HCT116 (cell line): ENCODE data around the gene INSRR. TPM values are rescaled to one million over a fixed set of nuclear protein-coding genes. Genes with fewer than 3 reads are reported as not detected.

Experiments used
- ATAC-seq: fragments of 200-7000 bp; cut with Tn5 transposase; 2 replicates; pipeline ENCODE4 v1.9.1; 2020; ENCODE audit warnings: mild to moderate bottlenecking, moderate library complexity
- BruUV-seq: library from RNA; stranded (reverse); fragments of 400-500 nt; replicated peaks from 2 replicates; lab custom pipeline; 2021; lab: Mats Ljungman, UMichigan
- CTCF ChIA-PET: fragments of 300-600 bp; sonication (Branson Sonifier 250); formaldehyde crosslinking; loops from one replicate; lab custom pipeline; 2021; ENCODE audit warnings: antibody characterized with exemption; lab: Charles Lee
- POLR2A ChIA-PET: fragments of 300-600, 350-600 bp; sonication (Branson Sonifier 250); formaldehyde crosslinking; loops from one replicate; lab custom pipeline; 2021; ENCODE audit warnings: antibody characterized with exemption; lab: Charles Lee
- RAD21 ChIA-PET, 2 experiments: fragments of 300-600 bp; sonication (Branson Sonifier 250); formaldehyde crosslinking; loops; one replicate each; lab custom pipeline; 2023; ENCODE audit warnings: low total read pairs in 2 of 2; ENCODE audit not compliant: uncharacterized antibody in 2 of 2, unreplicated experiment in 2 of 2, low non-redundant PET in 1 of 2; lab: Charles Lee
- DNase-seq: peaks from one replicate; pipeline ENCODE4 v3.0.0-alpha.2; 2010; ENCODE audit warnings: low read depth, low spot score
- H2AFZ ChIP-seq: fragments of 200-600 bp; shearing (Covaris generic), sonication (generic); 2 replicates; pipeline ENCODE4 v1.6.1; 2017; ENCODE audit warnings: low read depth, mixed run types, mixed read lengths, antibody characterized with exemption, low read length; ENCODE audit not compliant: poor library complexity, severe bottlenecking
- H3K27ac ChIP-seq: 2 replicates; pipeline ENCODE4 v1.5.1; 2012; ENCODE audit warnings: low read depth, low read length
- H3K27me3 ChIP-seq: fragments of 200-600 bp; sonication (generic); 2 replicates; pipeline ENCODE4 v1.6.1; 2016; ENCODE audit warnings: mixed run types, low read length, mixed read lengths; ENCODE audit not compliant: insufficient read depth
- H3K36me3 ChIP-seq, 2 experiments: fragments of 200-500 bp in 1 of 2; fragments of 200-600 bp in 1 of 2; sonication (Bioruptor generic) in 1 of 2; sonication (generic) in 1 of 2; 2 replicates each; pipeline versions ENCODE4 v1.5.1 to v1.6.1; 2014 to 2016; ENCODE audit warnings: low read length in 2 of 2, inconsistent platforms in 1 of 2, mixed read lengths in 1 of 2, mixed run types in 1 of 2; ENCODE audit not compliant: insufficient read depth in 2 of 2, control insufficient read depth in 1 of 2
- H3K4me1 ChIP-seq, 2 experiments: fragments of 200-600 bp in 1 of 2; sonication (generic) in 1 of 2; 2 replicates each; pipeline versions ENCODE4 v1.5.1 to v1.6.1; 2012 to 2017; ENCODE audit warnings: low read length in 2 of 2, inconsistent platforms in 1 of 2, mild to moderate bottlenecking in 1 of 2, mixed read lengths in 1 of 2, mixed run types in 1 of 2, moderate library complexity in 1 of 2; ENCODE audit not compliant: insufficient read depth in 2 of 2, control insufficient read depth in 1 of 2
- H3K4me2 ChIP-seq: fragments of 200-600 bp; sonication (generic); 2 replicates; pipeline ENCODE4 v1.6.1; 2017; ENCODE audit warnings: mixed run types, low read length, mixed read lengths
- H3K4me3 ChIP-seq, 2 experiments: fragments of 200-600 bp in 1 of 2; sonication (generic) in 1 of 2; replicated peaks in 1 of 2; 2 replicates each; pipeline ENCODE4 v1.5.1; 2011 to 2016; ENCODE audit warnings: low read length in 2 of 2, control low read depth in 1 of 2, low read depth in 1 of 2, mild to moderate bottlenecking in 1 of 2, mixed read lengths in 1 of 2, mixed run types in 1 of 2
- H3K79me2 ChIP-seq: fragments of 200-600 bp; sonication (generic); 2 replicates; pipeline ENCODE4 v1.6.1; 2017; ENCODE audit warnings: mild to moderate bottlenecking, mixed run types, low read length, moderate library complexity, mixed read lengths; ENCODE audit not compliant: insufficient read depth
- H3K9ac ChIP-seq: fragments of 200-600 bp; sonication (generic); 2 replicates; pipeline ENCODE4 v1.6.1; 2016; ENCODE audit warnings: low read length, mixed read lengths
- H3K9me2 ChIP-seq: fragments of 200-600 bp; sonication (generic), shearing (Covaris generic); 2 replicates; pipeline ENCODE4 v1.6.1; 2017; ENCODE audit warnings: mixed run types, mild to moderate bottlenecking, moderate library complexity; ENCODE audit not compliant: insufficient read depth
- H3K9me3 ChIP-seq, 2 experiments: fragments of 200-500 bp in 1 of 2; fragments of 200-600 bp in 1 of 2; sonication (Bioruptor generic) in 1 of 2; sonication (generic) in 1 of 2; 2 replicates each; pipeline ENCODE4 v1.6.1; 2014 to 2017; ENCODE audit warnings: low read length in 2 of 2, mixed read lengths in 2 of 2, inconsistent platforms in 1 of 2, low read depth in 1 of 2, mild to moderate bottlenecking in 1 of 2, mixed run types in 1 of 2, moderate library complexity in 1 of 2; ENCODE audit not compliant: control insufficient read depth in 1 of 2, insufficient read depth in 1 of 2
- H4K20me1 ChIP-seq: fragments of 200-600 bp; sonication (generic), shearing (Covaris generic); 2 replicates; pipeline ENCODE4 v1.6.1; 2017; ENCODE audit warnings: mixed run types, mild to moderate bottlenecking, moderate library complexity; ENCODE audit not compliant: insufficient read depth
- CEBPB ChIP-seq: IDR thresholded peaks from 2 replicates; pipeline ENCODE4 v1.6.1; 2012; ENCODE audit warnings: low read depth
- EGR1 ChIP-seq: IDR thresholded peaks from 2 replicates; pipeline ENCODE4 v1.6.1; 2012; ENCODE audit warnings: low read depth
- ELF1 ChIP-seq: IDR thresholded peaks from 2 replicates; pipeline ENCODE4 v1.6.1; 2012; ENCODE audit warnings: low read depth, borderline replicate concordance
- EZH2phosphoT487 ChIP-seq: fragments of 200-600 bp; IDR thresholded peaks from 2 replicates; pipeline ENCODE4 v1.6.1; 2018; ENCODE audit warnings: antibody characterized with exemption, borderline replicate concordance
- POLR2A ChIP-seq: IDR thresholded peaks from 2 replicates; pipeline ENCODE4 v1.7.0; 2011; ENCODE audit warnings: borderline replicate concordance; ENCODE audit not compliant: insufficient read depth, insufficient read length; ENCODE audit errors: extremely low read depth
- POLR2AphosphoS5 ChIP-seq: IDR thresholded peaks from 2 replicates; pipeline ENCODE4 v1.6.1; 2011; ENCODE audit warnings: mild to moderate bottlenecking, low read depth, low read length, moderate library complexity
- SIN3A ChIP-seq: IDR thresholded peaks from 2 replicates; pipeline ENCODE4 v1.6.1; 2012; ENCODE audit warnings: low read depth
- SP1 ChIP-seq: IDR thresholded peaks from 2 replicates; pipeline ENCODE4 v1.6.1; 2012; ENCODE audit warnings: low read depth
- ZNF274 ChIP-seq: fragments of 200-500 bp; sonication (Bioruptor generic); IDR thresholded peaks from 2 replicates; pipeline ENCODE4 v1.6.1; 2014; ENCODE audit warnings: mild to moderate bottlenecking, low read depth, low read length, inconsistent platforms
- intact Hi-C: fragments of 100-400 bp; cut with micrococcal nuclease; formaldehyde crosslinking; loops from 2 replicates; pipeline ENCODE4 v1.10.0; 2022
- total RNA-seq: library from RNA; stranded (reverse); gene quantifications from one replicate; pipeline ENCODE4 v1.2.1, GENCODE V29; 2021; ENCODE audit not compliant: unreplicated experiment
- TF ChIP-seq, protein P1 (sequence below): IDR thresholded peaks from 2 replicates; pipeline ENCODE4 v1.6.1; 2012
- TF ChIP-seq, protein P2 (sequence below), 3 experiments: fragments of 200-600 bp in 1 of 3; sonication (generic) in 1 of 3; IDR thresholded peaks in 2 of 3; conservative IDR thresholded peaks in 1 of 3; 2 replicates each; pipeline ENCODE4 v1.5.1; 2012 to 2017; ENCODE audit warnings: low read depth in 2 of 3, low read length in 2 of 3, antibody characterized with exemption in 1 of 3, borderline replicate concordance in 1 of 3, control low read depth in 1 of 3, mild to moderate bottlenecking in 1 of 3, mixed read lengths in 1 of 3, mixed run types in 1 of 3, moderate library complexity in 1 of 3; ENCODE audit not compliant: insufficient read depth in 1 of 3
- TF ChIP-seq, protein P3 (sequence below): IDR thresholded peaks from 2 replicates; pipeline ENCODE4 v1.6.1; 2012; ENCODE audit warnings: low read depth
- TF ChIP-seq, protein P4 (sequence below): IDR thresholded peaks from 2 replicates; pipeline ENCODE4 v1.6.1; 2012

Gene INSRR
- total RNA-seq, 1 experiment from 2014 or later = not detected

DNA sequence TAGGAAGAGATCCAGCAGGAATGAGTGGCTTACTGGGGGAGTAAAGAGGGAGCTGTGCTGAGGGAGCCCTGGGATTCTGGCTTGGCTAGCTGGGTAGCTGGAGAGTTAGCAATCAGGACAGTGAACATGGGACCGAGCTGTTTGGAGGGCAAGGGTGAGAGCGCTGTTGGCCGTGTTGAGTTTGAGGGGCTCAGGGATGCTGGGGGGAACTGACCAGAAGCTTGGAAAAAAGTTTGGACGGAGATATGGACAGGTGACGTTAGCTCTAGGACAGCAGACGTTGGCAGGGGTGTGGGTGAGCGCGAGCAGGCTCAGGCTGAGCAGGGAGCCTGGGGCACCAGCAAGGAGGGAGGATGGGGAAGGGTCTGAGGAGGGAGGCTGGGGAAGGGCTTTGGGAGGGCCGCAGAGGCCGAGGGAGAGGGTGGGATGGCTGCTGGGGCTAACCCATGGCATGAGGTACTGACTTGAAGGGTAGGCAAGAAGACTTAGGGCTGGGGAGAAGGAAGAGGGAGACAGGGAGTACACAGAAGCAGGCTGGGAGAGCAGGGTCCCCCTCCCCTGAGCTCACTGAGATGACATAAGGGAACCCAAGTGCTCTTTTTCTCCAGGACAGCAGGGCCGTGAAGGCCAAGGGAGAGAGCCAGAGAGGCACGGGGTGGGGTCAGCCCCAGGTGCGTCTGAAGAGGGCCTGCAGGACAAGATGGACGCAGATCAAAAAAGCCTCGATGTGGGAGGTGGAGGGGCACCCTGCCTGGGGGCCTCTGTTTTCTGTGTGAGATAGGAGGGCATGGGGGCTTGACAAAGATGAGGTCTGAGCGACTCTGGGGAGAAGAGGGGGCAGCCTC, 50.5 kb downstream of the INSRR start:
- DNase-seq = no peak
- Histone ChIP-seq H3K36me3 (no peaks in the 10 kb centered on the region), H2AFZ (no peak overlapping the region), H3K27me3 (no peaks in the 10 kb centered on the region), H3K4me1 (peaks cover 5 to 10% of the 10 kb centered on the region in 2 experiments; a peak in 3 of 4 replicates), H3K27ac (no peak overlapping the region), H3K4me3 (no peak overlapping the region), H4K20me1 (no peaks in the 10 kb centered on the region), H3K9me2 (no peaks in the 10 kb centered on the region), H3K9ac (no peak overlapping the region), H3K4me2 (no peak overlapping the region), H3K9me3 (no peaks in the 10 kb centered on the region), H3K79me2 (no peaks in the 10 kb centered on the region)
- ChIA-PET POLR2A (no interaction called here), RAD21 (interaction anchor here in 1 of 2 experiments (0.6 kb wide), 1 partner anchor 9 kb away, joined by 3 read pairs; no protein-coding TSS in a partner anchor), CTCF (no interaction called here)
- BruUV-seq = no TSS peak
- intact Hi-C loops = no loop called here
- TF ChIP-seq CEBPB = no peak
- TF ChIP-seq, protein P1, sequence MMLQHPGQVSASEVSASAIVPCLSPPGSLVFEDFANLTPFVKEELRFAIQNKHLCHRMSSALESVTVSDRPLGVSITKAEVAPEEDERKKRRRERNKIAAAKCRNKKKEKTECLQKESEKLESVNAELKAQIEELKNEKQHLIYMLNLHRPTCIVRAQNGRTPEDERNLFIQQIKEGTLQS = no peak
- TF ChIP-seq, protein P2, sequence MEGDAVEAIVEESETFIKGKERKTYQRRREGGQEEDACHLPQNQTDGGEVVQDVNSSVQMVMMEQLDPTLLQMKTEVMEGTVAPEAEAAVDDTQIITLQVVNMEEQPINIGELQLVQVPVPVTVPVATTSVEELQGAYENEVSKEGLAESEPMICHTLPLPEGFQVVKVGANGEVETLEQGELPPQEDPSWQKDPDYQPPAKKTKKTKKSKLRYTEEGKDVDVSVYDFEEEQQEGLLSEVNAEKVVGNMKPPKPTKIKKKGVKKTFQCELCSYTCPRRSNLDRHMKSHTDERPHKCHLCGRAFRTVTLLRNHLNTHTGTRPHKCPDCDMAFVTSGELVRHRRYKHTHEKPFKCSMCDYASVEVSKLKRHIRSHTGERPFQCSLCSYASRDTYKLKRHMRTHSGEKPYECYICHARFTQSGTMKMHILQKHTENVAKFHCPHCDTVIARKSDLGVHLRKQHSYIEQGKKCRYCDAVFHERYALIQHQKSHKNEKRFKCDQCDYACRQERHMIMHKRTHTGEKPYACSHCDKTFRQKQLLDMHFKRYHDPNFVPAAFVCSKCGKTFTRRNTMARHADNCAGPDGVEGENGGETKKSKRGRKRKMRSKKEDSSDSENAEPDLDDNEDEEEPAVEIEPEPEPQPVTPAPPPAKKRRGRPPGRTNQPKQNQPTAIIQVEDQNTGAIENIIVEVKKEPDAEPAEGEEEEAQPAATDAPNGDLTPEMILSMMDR (IDR thresholded peaks at IDR 0.05 in 2 of 3, conservative IDR thresholded peaks at IDR 0.05 in 1 of 3; ENCODE audit: borderline replicate concordance in 1 of 3, insufficient read depth in 1 of 3, low read depth in 2 of 3, low read length in 2 of 3) = no peak
- ATAC-seq = no peak

DNA sequence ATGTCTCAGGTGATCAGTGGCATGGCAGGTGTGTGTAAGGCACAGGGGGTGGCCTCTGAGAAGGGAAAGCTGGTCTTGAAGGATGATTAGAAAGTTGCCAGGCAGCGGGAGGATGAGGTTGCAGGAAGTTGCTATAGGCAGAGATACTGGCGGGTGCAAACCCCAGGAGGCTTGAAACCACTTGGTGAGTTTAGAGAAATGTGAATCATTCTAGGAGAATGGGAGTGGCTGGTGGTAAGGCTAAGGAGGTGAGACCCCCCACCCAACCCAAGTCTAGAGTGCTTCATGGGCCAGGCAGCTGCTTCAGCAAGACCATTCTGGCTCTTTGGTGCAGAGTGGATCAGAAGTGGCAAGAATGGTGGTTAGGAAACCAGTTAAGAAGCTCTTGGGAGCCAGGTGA, 51.3 kb downstream of the INSRR start:
- RAD21 ChIA-PET = no interaction called here
- POLR2A ChIA-PET = no interaction called here
- no peaks in the 10 kb centered on the region for H3K9me3 ChIP-seq
- ATAC-seq (no peak), DNase-seq (no peak)
- H3K4me2 ChIP-seq = no peak overlapping the region
- no peaks in the 10 kb centered on the region for H3K27me3 ChIP-seq
- no TSS peak for BruUV-seq
- H3K36me3 ChIP-seq = no peaks in the 10 kb centered on the region
- no peaks in the 10 kb centered on the region for H3K79me2 ChIP-seq
- H3K4me1 ChIP-seq = peaks cover 0 to 2% of the 10 kb centered on the region in 2 experiments; a peak in 1 of 4 replicates
- no peaks in the 10 kb centered on the region for H4K20me1 ChIP-seq
- no peak overlapping the region for H3K9ac ChIP-seq
- H3K9me2 ChIP-seq = no peaks in the 10 kb centered on the region
- intact Hi-C loops = no loop called here
- CTCF ChIA-PET = no interaction called here
- H3K27ac ChIP-seq = no peak overlapping the region
- no peak overlapping the region for H2AFZ ChIP-seq
- H3K4me3 ChIP-seq = no peak overlapping the region
- TF ChIP-seq EGR1 = no peak
- TF ChIP-seq SP1 = no peak
- TF ChIP-seq, protein P1 = no peak
- no peak for TF ChIP-seq POLR2A
- TF ChIP-seq, protein P3, sequence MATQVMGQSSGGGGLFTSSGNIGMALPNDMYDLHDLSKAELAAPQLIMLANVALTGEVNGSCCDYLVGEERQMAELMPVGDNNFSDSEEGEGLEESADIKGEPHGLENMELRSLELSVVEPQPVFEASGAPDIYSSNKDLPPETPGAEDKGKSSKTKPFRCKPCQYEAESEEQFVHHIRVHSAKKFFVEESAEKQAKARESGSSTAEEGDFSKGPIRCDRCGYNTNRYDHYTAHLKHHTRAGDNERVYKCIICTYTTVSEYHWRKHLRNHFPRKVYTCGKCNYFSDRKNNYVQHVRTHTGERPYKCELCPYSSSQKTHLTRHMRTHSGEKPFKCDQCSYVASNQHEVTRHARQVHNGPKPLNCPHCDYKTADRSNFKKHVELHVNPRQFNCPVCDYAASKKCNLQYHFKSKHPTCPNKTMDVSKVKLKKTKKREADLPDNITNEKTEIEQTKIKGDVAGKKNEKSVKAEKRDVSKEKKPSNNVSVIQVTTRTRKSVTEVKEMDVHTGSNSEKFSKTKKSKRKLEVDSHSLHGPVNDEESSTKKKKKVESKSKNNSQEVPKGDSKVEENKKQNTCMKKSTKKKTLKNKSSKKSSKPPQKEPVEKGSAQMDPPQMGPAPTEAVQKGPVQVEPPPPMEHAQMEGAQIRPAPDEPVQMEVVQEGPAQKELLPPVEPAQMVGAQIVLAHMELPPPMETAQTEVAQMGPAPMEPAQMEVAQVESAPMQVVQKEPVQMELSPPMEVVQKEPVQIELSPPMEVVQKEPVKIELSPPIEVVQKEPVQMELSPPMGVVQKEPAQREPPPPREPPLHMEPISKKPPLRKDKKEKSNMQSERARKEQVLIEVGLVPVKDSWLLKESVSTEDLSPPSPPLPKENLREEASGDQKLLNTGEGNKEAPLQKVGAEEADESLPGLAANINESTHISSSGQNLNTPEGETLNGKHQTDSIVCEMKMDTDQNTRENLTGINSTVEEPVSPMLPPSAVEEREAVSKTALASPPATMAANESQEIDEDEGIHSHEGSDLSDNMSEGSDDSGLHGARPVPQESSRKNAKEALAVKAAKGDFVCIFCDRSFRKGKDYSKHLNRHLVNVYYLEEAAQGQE = no peak
- TF ChIP-seq POLR2AphosphoS5 = no peak
- TF ChIP-seq ELF1 = no peak
- no peak for TF ChIP-seq SIN3A
- no peak for TF ChIP-seq ZNF274
- no peak for TF ChIP-seq EZH2phosphoT487
- TF ChIP-seq, protein P4, sequence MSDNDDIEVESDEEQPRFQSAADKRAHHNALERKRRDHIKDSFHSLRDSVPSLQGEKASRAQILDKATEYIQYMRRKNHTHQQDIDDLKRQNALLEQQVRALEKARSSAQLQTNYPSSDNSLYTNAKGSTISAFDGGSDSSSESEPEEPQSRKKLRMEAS = no peak
